Measurements from ENCODE around the gene RAB27A.

Gene RAB27A

DNA sequence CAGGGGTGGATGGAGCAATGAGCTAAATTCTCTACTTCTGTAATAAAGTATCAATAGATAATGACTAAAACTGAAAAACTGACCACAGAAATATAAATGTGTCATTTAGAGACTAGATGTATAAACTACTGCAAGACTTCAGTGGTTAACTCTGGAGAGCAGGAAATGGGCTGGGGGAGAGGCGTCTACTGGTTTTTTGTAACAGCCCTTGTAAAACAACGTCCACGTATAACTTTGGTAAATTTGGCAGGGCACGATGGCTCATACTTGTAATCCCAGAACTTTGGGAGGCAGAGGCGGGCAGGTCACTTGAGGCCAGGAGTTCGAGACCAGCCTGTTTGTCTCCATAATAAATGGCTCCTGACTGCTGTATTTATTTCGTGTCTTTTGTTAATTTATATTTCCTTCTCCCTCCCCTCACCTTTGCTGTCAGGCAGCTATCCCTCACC is 12.5 kb downstream of the RAB27A start:
- in situ Hi-C loops (cut with MboI; ENCODE audit: low pct_unique_long_range_greater_than_20kb, low sequenced_read_pairs, unreplicated experiment): no loop called here
- TF ChIP-seq, protein P1, sequence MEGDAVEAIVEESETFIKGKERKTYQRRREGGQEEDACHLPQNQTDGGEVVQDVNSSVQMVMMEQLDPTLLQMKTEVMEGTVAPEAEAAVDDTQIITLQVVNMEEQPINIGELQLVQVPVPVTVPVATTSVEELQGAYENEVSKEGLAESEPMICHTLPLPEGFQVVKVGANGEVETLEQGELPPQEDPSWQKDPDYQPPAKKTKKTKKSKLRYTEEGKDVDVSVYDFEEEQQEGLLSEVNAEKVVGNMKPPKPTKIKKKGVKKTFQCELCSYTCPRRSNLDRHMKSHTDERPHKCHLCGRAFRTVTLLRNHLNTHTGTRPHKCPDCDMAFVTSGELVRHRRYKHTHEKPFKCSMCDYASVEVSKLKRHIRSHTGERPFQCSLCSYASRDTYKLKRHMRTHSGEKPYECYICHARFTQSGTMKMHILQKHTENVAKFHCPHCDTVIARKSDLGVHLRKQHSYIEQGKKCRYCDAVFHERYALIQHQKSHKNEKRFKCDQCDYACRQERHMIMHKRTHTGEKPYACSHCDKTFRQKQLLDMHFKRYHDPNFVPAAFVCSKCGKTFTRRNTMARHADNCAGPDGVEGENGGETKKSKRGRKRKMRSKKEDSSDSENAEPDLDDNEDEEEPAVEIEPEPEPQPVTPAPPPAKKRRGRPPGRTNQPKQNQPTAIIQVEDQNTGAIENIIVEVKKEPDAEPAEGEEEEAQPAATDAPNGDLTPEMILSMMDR (IDR thresholded peaks at IDR 0.05; ENCODE audit: extremely low read depth, insufficient read depth, missing control alignments): no peak
- DNase-seq (ENCODE audit: low spot score): peak; percentile 65

DNA sequence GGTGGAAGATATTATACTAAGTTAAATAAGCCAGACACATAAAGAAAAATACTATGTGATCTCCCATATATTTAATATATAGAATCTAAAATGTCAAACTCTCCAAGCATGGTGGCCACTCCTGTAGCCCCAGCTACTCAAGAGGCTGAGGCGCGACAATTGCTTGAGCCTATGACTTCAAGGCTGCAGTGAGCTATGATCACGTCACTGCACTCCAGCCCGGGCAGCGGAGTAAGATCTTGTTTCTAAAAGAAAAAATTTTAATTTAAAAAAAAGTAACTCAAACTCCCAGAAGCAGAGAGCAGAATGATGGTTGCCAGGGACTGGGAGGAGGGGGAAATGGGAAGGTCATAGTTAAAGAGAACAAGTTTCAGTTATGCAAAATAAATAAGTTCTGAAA is 13.3 kb downstream of the RAB27A start:
- no peak for DNase-seq (ENCODE audit: low spot score)
- in situ Hi-C loops (cut with MboI; ENCODE audit: low pct_unique_long_range_greater_than_20kb, low sequenced_read_pairs, unreplicated experiment): no loop called here
- TF ChIP-seq, protein P1 (IDR thresholded peaks at IDR 0.05; ENCODE audit: extremely low read depth, insufficient read depth, missing control alignments): no peak

DNA sequence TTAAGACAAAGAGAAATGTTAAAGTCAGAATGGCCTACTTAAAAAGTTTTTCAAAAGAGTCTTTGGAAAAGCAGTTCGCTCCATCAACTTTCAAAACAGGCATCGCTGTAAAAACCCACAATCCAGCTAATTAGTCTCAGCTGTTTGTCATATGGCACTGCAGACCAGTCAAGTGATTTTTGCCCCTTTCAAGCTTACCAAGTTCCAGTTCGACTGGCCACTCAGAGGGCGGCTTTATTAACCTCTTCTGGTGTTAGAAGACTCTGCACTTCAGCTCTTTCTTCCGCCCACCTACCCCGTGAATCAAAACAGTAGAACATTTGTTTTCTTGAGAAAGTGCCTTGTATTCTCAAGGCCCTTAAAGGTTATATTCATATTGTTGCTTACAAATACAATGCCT is 19.3 kb downstream of the RAB27A start:
- in situ Hi-C loops (cut with MboI; ENCODE audit: low pct_unique_long_range_greater_than_20kb, low sequenced_read_pairs, unreplicated experiment): no loop called here
- no peak for DNase-seq (ENCODE audit: low spot score)
- TF ChIP-seq, protein P1 (IDR thresholded peaks at IDR 0.05; ENCODE audit: extremely low read depth, insufficient read depth, missing control alignments): no peak

DNA sequence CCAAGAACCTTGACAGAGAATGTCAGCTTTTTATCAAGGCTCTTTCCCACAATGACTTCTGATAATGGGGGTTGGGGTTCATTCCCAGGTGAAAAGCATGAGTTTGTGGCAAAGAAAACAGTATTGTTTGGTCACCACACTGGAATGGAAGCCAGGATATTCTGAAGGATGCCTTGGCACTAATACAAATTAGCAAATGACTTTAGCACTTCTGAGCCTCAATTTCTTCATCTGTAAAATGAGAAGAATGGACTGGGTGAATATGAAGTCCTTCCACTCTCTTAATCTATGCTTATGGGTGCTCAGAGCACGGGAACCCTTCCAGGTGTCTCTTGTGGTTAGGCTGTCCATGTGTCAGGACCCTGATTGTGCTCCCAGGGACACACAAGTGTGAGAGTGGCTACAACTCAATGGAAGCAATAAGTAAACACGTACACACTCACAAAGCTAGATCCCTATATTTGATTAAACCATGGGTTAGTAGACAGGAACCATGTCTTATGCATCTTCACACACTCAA is 21.4 kb downstream of the RAB27A start:
- in situ Hi-C loops (cut with MboI; ENCODE audit: low pct_unique_long_range_greater_than_20kb, low sequenced_read_pairs, unreplicated experiment): no loop called here
- TF ChIP-seq, protein P1 (IDR thresholded peaks at IDR 0.05; ENCODE audit: extremely low read depth, insufficient read depth, missing control alignments): no peak

DNA sequence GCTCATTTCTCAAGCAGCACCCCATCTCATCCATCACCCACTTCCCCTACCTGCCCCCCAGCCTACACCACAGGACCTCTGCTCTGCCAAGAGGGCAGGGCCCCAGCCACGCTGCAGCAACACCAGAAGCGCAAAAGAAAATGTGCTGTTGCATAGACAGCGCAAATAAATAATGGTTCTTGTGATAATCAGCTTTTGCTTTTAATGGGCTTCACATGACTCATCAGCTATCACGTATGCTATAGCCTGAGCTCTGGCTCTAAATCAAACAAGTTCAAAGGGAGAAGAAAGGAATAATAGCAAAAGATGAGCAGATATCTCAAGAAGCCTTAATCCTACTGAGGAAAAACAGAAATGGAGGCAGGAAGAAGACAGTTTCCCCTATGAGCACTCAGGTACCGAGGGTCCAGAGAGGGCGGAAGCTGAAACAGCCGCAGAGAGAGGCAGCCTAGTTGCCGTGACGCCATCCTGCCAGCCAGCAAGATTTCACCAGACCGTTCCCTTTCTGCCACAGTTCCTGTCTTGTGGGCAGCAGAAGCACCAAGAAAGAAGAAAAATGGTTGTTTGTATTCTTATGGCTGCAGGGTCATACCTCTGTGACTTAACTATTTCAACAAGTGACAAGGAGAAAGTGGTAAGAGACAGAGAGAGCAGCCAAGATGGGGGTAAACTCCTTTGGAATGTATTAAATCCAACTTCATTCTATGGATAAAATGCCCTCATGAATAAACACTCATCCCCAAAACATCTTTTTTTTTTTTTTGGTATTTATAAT is 22.0 kb downstream of the RAB27A start:
- in situ Hi-C loops (cut with MboI; ENCODE audit: low pct_unique_long_range_greater_than_20kb, low sequenced_read_pairs, unreplicated experiment): no loop called here
- TF ChIP-seq, protein P1 (IDR thresholded peaks at IDR 0.05; ENCODE audit: extremely low read depth, insufficient read depth, missing control alignments): no peak
- DNase-seq (ENCODE audit: low spot score): no peak

More for the DNA sequence above, 21.4 kb downstream of the RAB27A start:
- DNase-seq (ENCODE audit: low spot score): no peak

DNA sequence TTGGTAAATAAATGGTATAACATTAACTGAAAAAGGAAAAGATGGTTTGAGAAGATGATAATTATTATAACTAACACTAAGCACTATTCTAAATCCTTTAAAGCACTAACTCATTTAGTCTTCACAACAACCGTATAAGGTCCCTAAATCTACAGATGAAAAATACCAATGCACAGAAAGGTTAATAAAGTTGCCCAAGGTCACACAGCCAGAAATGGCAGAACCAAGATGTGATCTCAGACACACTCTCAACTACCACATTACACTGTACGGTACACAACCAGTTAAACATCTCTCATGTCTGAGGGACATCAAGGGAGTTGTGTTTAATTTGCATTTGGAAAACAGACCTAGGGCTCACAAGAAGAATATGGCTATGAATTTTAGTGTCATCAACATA is 23.1 kb downstream of the RAB27A start:
- DNase-seq (ENCODE audit: low spot score): no peak
- TF ChIP-seq, protein P1 (IDR thresholded peaks at IDR 0.05; ENCODE audit: extremely low read depth, insufficient read depth, missing control alignments): no peak
- in situ Hi-C loops (cut with MboI; ENCODE audit: low pct_unique_long_range_greater_than_20kb, low sequenced_read_pairs, unreplicated experiment): no loop called here

Measured in GM13977 (cell line).